ENCODE data around the gene CBR4. TPM values are rescaled to one million over a fixed set of nuclear protein-coding genes. Genes with fewer than 3 reads are reported as not detected.

The CBR4 gene
- total RNA-seq, 2 donors from 2014 or later = 39.0 to 55.6 TPM

DNA sequence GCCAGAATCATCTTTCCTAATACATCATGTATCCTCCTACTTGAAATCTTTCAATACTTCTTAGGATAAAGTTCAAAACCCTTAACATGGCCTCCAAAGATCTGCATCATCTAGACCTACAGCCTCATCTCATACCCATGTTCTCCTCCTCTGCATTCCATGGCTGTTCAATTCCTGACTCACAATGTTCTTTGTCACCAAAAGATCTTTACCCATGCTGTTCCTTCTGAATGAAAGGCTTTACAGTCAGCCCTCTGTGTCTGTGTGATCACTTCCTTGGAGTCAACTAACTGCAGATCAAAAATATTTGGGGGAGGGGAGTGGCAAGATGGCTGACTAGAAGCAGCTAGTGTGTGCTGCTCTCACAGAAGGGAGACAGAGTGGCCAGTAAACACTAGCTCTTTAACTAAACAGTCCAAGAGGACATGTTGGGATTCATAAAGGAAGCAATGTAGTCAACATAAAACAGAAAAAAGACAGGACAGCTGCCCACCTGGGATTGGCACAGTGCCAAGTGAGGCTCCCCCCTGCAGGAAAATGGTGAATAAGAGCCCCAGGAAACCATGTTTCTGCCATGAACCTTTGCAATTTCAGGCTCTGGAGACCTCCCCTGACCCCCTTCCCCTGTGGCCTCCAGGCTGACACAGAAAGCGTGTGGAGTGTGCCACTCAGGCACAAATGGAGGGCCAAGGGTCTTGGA, 31.9 kb downstream of the CBR4 start:
- no peak overlapping the region for H3K9ac ChIP-seq (ENCODE audit: extremely low read depth, low read length, poor library complexity, severe bottlenecking)
- H3K9me3 ChIP-seq (ENCODE audit: control insufficient read depth, low read length) = peaks cover 69% of the 10 kb centered on the region
- H3K4me3 Mint-ChIP-seq = no peak overlapping the region
- WGBS, 2 experiments (ENCODE audit: insufficient coverage in 1 of 2, insufficient read length in 1 of 2) = 98% methylated on average over 1 of the region's 1 CpG; no CpG with 5 or more reads in 1 of the 2 experiments
- peaks cover 47% of the 10 kb centered on the region for H3K36me3 ChIP-seq (ENCODE audit: control insufficient read depth, insufficient read depth, low read length)
- no peak overlapping the region for H3K27ac Mint-ChIP-seq
- peaks cover 27% of the 10 kb centered on the region for H3K9me3 Mint-ChIP-seq
- H3K36me3 Mint-ChIP-seq (ENCODE audit: low read depth) = peaks cover 28% of the 10 kb centered on the region
- H3K4me1 ChIP-seq (ENCODE audit: control insufficient read depth, insufficient read depth, low read length) = no peaks in the 10 kb centered on the region
- H3K4me3 ChIP-seq (ENCODE audit: low read length) = no peak overlapping the region
- no peaks in the 10 kb centered on the region for H3K27me3 ChIP-seq (ENCODE audit: control insufficient read depth, insufficient read depth, low read length, poor library complexity, severe bottlenecking)
- H3K27me3 Mint-ChIP-seq (ENCODE audit: insufficient read depth) = no peaks in the 10 kb centered on the region
- DNase-seq = no peak
- H3K4me1 Mint-ChIP-seq = no peaks in the 10 kb centered on the region
- TF ChIP-seq CTCF (conservative IDR thresholded peaks at IDR 0.05) = no peak
- H3K27ac ChIP-seq (ENCODE audit: low read depth, low read length) = no peak overlapping the region

DNA sequence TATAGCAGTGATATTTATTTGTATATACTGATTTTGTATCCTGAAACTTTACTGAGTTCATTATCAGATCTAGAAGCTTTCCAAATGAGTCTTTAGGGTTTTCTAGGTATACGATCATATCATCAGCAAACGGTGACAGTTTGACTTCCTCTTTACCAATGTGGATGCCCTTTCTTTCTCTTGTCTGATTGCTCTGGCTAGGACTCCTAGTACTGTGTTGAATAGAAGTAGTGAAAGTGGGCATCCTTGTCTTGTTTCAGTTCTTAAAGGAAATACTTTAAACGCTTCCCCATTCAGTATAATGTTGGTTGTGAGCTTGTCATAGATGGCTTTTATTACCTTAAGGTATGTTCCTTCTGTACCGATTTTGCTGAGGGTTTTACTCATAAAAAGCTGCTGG, 37.5 kb downstream of the CBR4 start:
- Mint-ChIP-seq H3K9me3 (peaks cover 35% of the 10 kb centered on the region), H3K4me3 (no peak overlapping the region), H3K27me3 (ENCODE audit: insufficient read depth) (no peaks in the 10 kb centered on the region), H3K4me1 (no peaks in the 10 kb centered on the region), H3K27ac (no peak overlapping the region), H3K36me3 (ENCODE audit: low read depth) (peaks cover 5% of the 10 kb centered on the region)
- no peak overlapping the region for H3K4me3 ChIP-seq (ENCODE audit: low read length)
- TF ChIP-seq CTCF (conservative IDR thresholded peaks at IDR 0.05) = no peak
- DNase-seq = no peak
- no peak overlapping the region for H3K9ac ChIP-seq (ENCODE audit: extremely low read depth, low read length, poor library complexity, severe bottlenecking)
- WGBS, 2 experiments (ENCODE audit: insufficient coverage in 1 of 2, insufficient read length in 1 of 2) = 98 to 100% methylated on average over 2 to 4 of the region's 4 CpGs
- H3K27me3 ChIP-seq (ENCODE audit: control insufficient read depth, insufficient read depth, low read length, poor library complexity, severe bottlenecking) = no peaks in the 10 kb centered on the region
- peaks cover 31% of the 10 kb centered on the region for H3K36me3 ChIP-seq (ENCODE audit: control insufficient read depth, insufficient read depth, low read length)
- H3K4me1 ChIP-seq (ENCODE audit: control insufficient read depth, insufficient read depth, low read length) = no peaks in the 10 kb centered on the region
- peaks cover 58% of the 10 kb centered on the region for H3K9me3 ChIP-seq (ENCODE audit: control insufficient read depth, low read length)
- H3K27ac ChIP-seq (ENCODE audit: low read depth, low read length) = no peak overlapping the region

DNA sequence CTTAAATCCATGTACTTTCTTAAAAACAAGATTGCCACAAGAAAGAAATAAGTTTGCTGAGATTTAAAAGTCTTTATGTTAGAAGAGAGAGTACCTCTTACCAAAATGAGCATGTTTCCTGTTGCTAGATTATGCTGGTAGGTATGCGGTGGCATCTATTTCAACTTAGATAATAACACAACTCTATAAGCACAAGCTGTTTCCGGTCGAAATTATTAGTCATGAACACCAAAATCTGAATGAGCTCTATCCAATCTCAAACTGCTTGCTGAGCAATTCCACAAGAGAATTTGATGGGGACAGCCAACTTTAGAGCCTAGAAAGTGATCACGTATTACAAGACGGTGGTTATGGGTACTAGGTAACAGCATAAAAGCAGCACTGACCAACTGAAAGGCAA, 49.3 kb downstream of the CBR4 start:
- 92% methylated on average over 5 of the region's 5 CpGs for WGBS, 2 experiments (ENCODE audit: insufficient coverage in 1 of 2, insufficient read length in 1 of 2)
- Histone ChIP-seq H3K9ac (ENCODE audit: extremely low read depth, low read length, poor library complexity, severe bottlenecking) (no peak overlapping the region), H3K27ac (ENCODE audit: low read depth, low read length) (no peak overlapping the region), H3K9me3 (ENCODE audit: control insufficient read depth, low read length) (peaks cover 10% of the 10 kb centered on the region), H3K27me3 (ENCODE audit: control insufficient read depth, insufficient read depth, low read length, poor library complexity, severe bottlenecking) (no peaks in the 10 kb centered on the region), H3K4me3 (ENCODE audit: low read length) (no peak overlapping the region), H3K36me3 (ENCODE audit: control insufficient read depth, insufficient read depth, low read length) (no peaks in the 10 kb centered on the region), H3K4me1 (ENCODE audit: control insufficient read depth, insufficient read depth, low read length) (no peaks in the 10 kb centered on the region)
- Mint-ChIP-seq H3K4me3 (no peak overlapping the region), H3K36me3 (ENCODE audit: low read depth) (peaks cover 13% of the 10 kb centered on the region), H3K4me1 (no peaks in the 10 kb centered on the region), H3K27me3 (ENCODE audit: insufficient read depth) (no peaks in the 10 kb centered on the region), H3K9me3 (peaks cover 4% of the 10 kb centered on the region), H3K27ac (no peak overlapping the region)
- DNase-seq = no peak
- TF ChIP-seq CTCF (conservative IDR thresholded peaks at IDR 0.05) = no peak

Data from endodermal cell (in vitro differentiated cells).